ENCODE measurements around the gene RAD51B.
"Not testable (repeated sequence)": the region's sequence is repeated elsewhere in the genome, so short reads cannot be mapped to it uniquely, and the experiment has no call there.

RAD51B gene

GRCh38 chr14:68661226-68662225, 841.9 kb downstream of the RAD51B start:
- Histone ChIP-seq H3K9ac (ENCODE audit: low read depth, low read length) (no peak overlapping the region), H3K4me3 (ENCODE audit: low read length) (no peak overlapping the region), H3K9me3 (ENCODE audit: insufficient read depth, low read depth, low read length) (no peaks in the 10 kb centered on the region), H3K27me3 (ENCODE audit: insufficient read depth, low read length) (no peaks in the 10 kb centered on the region), H3K4me1 (ENCODE audit: insufficient read depth, low read length) (0 out of 2 replicates have a peak, but pooled peaks cover 4% of the 10 kb centered on the region), H3K27ac (ENCODE audit: low read depth, low read length) (no peak overlapping the region), H3K36me3 (ENCODE audit: insufficient read depth, low read length) (no peaks in the 10 kb centered on the region)
- 89% methylated on average over 14 of the region's 14 CpGs for WGBS

- no peak overlapping the region for H3K27ac ChIP-seq (ENCODE audit: low read depth, low read length)
- no peaks in the 10 kb centered on the region for H3K9me3 ChIP-seq (ENCODE audit: insufficient read depth, low read depth, low read length)
- WGBS: 93% methylated on average over 3 of the region's 3 CpGs
- no peaks in the 10 kb centered on the region for H3K27me3 ChIP-seq (ENCODE audit: insufficient read depth, low read length)
- H3K36me3 ChIP-seq (ENCODE audit: insufficient read depth, low read length): no peaks in the 10 kb centered on the region
- no peak overlapping the region for H3K4me3 ChIP-seq (ENCODE audit: low read length)
- H3K4me1 ChIP-seq (ENCODE audit: insufficient read depth, low read length): 0 out of 2 replicates have a peak, but pooled peaks cover 4% of the 10 kb centered on the region
- no peak overlapping the region for H3K9ac ChIP-seq (ENCODE audit: low read depth, low read length)
Measured at GRCh38 chr14:68662392-68662791, 842.8 kb downstream of the RAD51B start.

DNA sequence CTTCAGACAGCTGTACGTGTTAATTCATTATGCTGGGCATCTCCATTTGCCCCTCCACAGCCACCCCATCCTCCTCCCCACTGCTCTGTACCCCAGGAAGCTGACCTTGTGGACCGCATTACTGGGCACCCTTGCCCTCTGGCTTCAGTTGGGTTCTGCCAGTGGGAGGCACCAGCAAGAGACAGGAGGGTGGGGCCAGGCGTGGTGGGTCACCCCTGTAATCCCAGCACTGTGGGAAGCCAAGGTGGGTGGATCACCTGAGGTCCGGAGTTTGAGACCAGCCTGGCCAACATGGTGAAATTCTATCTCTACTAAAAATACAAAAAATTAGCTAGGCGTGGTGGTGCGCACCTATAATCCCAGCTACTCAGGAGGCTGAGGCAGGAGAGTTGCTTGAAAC, 843.2 kb downstream of the RAD51B start:
- not testable (repeated sequence) for H3K4me1 ChIP-seq (ENCODE audit: insufficient read depth, low read length)
- WGBS: 89% methylated on average over 6 of the region's 6 CpGs

DNA sequence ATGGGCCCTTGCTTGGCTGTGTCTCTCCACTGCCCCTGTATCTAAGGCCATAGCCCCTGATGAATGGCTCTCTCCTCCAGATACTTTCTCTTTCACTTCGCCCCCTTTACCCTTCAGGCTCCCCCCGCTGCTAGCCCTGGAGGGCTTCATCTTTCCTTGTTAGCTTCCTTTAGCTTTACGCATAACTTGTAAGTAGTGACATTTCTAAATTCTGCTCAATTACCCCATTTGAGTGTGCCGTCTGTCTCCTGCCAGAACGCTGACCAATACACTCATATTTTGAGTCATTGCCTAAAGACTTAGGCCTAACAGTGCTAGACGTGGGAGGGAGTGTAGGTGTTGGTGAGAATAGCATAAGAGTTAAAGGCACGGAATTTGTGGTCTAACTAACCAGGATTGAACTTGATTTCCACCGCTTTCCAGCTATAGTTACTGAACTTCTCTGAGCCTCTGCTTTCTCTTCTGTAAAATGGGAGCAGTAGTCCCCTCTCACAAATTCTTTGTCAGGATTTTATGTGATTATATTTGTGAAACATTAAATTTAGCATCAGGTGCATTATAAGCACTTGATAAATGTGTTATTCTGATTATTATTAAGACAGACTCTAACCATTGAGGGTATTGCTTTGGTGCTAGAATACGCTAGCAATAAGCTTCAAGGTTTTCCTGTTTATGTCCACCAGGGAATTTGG, 844.0 kb downstream of the RAD51B start:
- Histone ChIP-seq H3K9me3 (ENCODE audit: insufficient read depth, low read depth, low read length) (no peaks in the 10 kb centered on the region), H3K4me1 (ENCODE audit: insufficient read depth, low read length) (0 out of 2 replicates have a peak, but pooled peaks cover 4% of the 10 kb centered on the region), H3K36me3 (ENCODE audit: insufficient read depth, low read length) (no peaks in the 10 kb centered on the region), H3K27ac (ENCODE audit: low read depth, low read length) (no peak overlapping the region), H3K4me3 (ENCODE audit: low read length) (no peak overlapping the region), H3K9ac (ENCODE audit: low read depth, low read length) (no peak overlapping the region), H3K27me3 (ENCODE audit: insufficient read depth, low read length) (no peaks in the 10 kb centered on the region)
- WGBS: 90% methylated on average over 9 of the region's 9 CpGs

More for the DNA sequence above, 843.2 kb downstream of the RAD51B start:
- H3K9ac ChIP-seq (ENCODE audit: low read depth, low read length); H3K36me3 ChIP-seq (ENCODE audit: insufficient read depth, low read length); H3K9me3 ChIP-seq (ENCODE audit: insufficient read depth, low read depth, low read length); H3K27ac ChIP-seq (ENCODE audit: low read depth, low read length); H3K27me3 ChIP-seq (ENCODE audit: insufficient read depth, low read length); H3K4me3 ChIP-seq (ENCODE audit: low read length): not testable (repeated sequence)

- no peak overlapping the region for H3K27ac ChIP-seq (ENCODE audit: low read depth, low read length)
Measured at GRCh38 chr14:68664225-68664681, 844.7 kb downstream of the RAD51B start.

DNA sequence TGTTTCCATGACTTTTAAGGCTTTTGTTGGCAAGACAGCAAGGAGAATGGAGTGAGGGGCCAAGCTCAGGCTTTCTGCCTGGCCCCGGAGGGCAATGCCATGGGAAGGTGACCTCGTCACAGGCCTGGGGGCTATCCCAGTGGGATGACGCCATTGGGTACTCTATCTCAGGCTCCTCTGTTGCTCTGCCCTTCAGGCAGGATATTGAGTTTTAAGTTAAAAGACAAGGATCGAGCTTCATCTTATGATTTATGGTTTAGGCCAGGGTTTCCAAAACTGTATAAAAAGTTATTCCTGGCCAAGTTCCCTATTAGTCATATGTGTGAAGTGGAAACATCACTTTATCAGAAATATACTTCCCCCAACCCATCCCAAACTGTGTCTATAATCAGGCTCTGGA, 845.6 kb downstream of the RAD51B start:
- Histone ChIP-seq H3K27me3 (ENCODE audit: insufficient read depth, low read length) (no peaks in the 10 kb centered on the region), H3K4me1 (ENCODE audit: insufficient read depth, low read length) (no peaks in the 10 kb centered on the region), H3K36me3 (ENCODE audit: insufficient read depth, low read length) (no peaks in the 10 kb centered on the region), H3K4me3 (ENCODE audit: low read length) (no peak overlapping the region), H3K9ac (ENCODE audit: low read depth, low read length) (no peak overlapping the region), H3K9me3 (ENCODE audit: insufficient read depth, low read depth, low read length) (no peaks in the 10 kb centered on the region), H3K27ac (ENCODE audit: low read depth, low read length) (no peak overlapping the region)
- 93% methylated on average over 4 of the region's 4 CpGs for WGBS

More at GRCh38 chr14:68664225-68664681, 844.7 kb downstream of the RAD51B start:
- Histone ChIP-seq H3K9ac (ENCODE audit: low read depth, low read length) (no peak overlapping the region), H3K4me3 (ENCODE audit: low read length) (no peak overlapping the region), H3K36me3 (ENCODE audit: insufficient read depth, low read length) (no peaks in the 10 kb centered on the region), H3K9me3 (ENCODE audit: insufficient read depth, low read depth, low read length) (no peaks in the 10 kb centered on the region), H3K4me1 (ENCODE audit: insufficient read depth, low read length) (0 out of 2 replicates have a peak, but pooled peaks cover under 1% of the 10 kb centered on the region), H3K27me3 (ENCODE audit: insufficient read depth, low read length) (no peaks in the 10 kb centered on the region)
- WGBS: 83% methylated on average over 4 of the region's 4 CpGs

- Histone ChIP-seq H3K9ac (ENCODE audit: low read depth, low read length) (no peak overlapping the region), H3K36me3 (ENCODE audit: insufficient read depth, low read length) (no peaks in the 10 kb centered on the region), H3K4me1 (ENCODE audit: insufficient read depth, low read length) (no peaks in the 10 kb centered on the region), H3K27ac (ENCODE audit: low read depth, low read length) (no peak overlapping the region), H3K9me3 (ENCODE audit: insufficient read depth, low read depth, low read length) (no peaks in the 10 kb centered on the region), H3K27me3 (ENCODE audit: insufficient read depth, low read length) (no peaks in the 10 kb centered on the region), H3K4me3 (ENCODE audit: low read length) (no peak overlapping the region)
Measured at GRCh38 chr14:68665792-68666204, 846.2 kb downstream of the RAD51B start.

DNA sequence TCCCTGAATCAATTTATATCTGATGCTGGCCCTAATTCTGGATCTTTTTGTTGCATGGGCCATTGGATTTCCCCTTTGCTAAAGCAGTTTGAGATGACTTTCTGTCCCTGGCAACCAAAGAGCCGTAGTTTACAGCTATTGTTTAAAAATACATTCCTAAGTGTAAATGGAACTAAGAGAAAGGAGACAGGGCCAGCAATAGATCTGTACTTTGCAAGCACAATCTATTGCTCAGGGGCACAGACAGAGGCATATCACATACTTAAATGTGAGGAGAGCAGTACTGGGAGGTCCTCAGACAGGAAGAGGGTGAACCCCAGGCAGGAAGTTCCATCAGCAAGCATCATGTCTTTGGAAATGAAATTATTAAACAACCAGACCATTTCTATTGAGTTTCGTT, 846.7 kb downstream of the RAD51B start:
- no peaks in the 10 kb centered on the region for H3K4me1 ChIP-seq (ENCODE audit: insufficient read depth, low read length)
- no peaks in the 10 kb centered on the region for H3K36me3 ChIP-seq (ENCODE audit: insufficient read depth, low read length)
- no peaks in the 10 kb centered on the region for H3K9me3 ChIP-seq (ENCODE audit: insufficient read depth, low read depth, low read length)
- H3K4me3 ChIP-seq (ENCODE audit: low read length): no peak overlapping the region
- H3K9ac ChIP-seq (ENCODE audit: low read depth, low read length): no peak overlapping the region
- H3K27me3 ChIP-seq (ENCODE audit: insufficient read depth, low read length): no peaks in the 10 kb centered on the region
- 78% methylated on average over 1 of the region's 2 CpGs for WGBS
- H3K27ac ChIP-seq (ENCODE audit: low read depth, low read length): no peak overlapping the region

- Histone ChIP-seq H3K27ac (ENCODE audit: low read depth, low read length) (no peak overlapping the region), H3K36me3 (ENCODE audit: insufficient read depth, low read length) (no peaks in the 10 kb centered on the region), H3K9ac (ENCODE audit: low read depth, low read length) (no peak overlapping the region), H3K9me3 (ENCODE audit: insufficient read depth, low read depth, low read length) (no peaks in the 10 kb centered on the region), H3K4me1 (ENCODE audit: insufficient read depth, low read length) (no peaks in the 10 kb centered on the region), H3K4me3 (ENCODE audit: low read length) (no peak overlapping the region), H3K27me3 (ENCODE audit: insufficient read depth, low read length) (no peaks in the 10 kb centered on the region)
- 96% methylated on average over 5 of the region's 5 CpGs for WGBS
Measured at GRCh38 chr14:68666899-68667298, 847.3 kb downstream of the RAD51B start.

DNA sequence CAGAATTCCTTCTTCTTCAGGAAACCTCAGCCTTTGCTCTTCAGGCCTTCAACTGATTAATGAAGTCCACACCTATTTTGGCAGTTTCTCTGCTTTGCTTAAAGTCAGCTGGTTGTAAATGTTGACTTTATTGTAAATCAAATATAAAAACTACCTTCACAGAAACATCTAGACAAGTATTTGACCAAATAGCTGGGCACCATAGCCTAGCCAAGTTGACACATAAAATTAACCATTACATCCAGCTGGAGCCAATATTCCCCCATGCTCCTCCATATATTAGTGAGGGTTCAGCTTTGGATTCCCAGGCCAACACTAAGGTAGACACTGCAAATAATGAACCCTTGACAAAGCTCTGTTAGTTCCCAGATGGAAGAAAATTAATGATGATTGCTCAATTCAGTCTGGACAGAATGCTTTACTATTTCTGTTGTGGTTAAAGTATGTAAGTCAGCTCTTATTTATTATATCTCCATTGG, 847.8 kb downstream of the RAD51B start:
- Histone ChIP-seq H3K36me3 (ENCODE audit: insufficient read depth, low read length) (no peaks in the 10 kb centered on the region), H3K27me3 (ENCODE audit: insufficient read depth, low read length) (no peaks in the 10 kb centered on the region), H3K9me3 (ENCODE audit: insufficient read depth, low read depth, low read length) (no peaks in the 10 kb centered on the region), H3K27ac (ENCODE audit: low read depth, low read length) (no peak overlapping the region), H3K4me1 (ENCODE audit: insufficient read depth, low read length) (no peaks in the 10 kb centered on the region), H3K4me3 (ENCODE audit: low read length) (no peak overlapping the region), H3K9ac (ENCODE audit: low read depth, low read length) (no peak overlapping the region)

DNA sequence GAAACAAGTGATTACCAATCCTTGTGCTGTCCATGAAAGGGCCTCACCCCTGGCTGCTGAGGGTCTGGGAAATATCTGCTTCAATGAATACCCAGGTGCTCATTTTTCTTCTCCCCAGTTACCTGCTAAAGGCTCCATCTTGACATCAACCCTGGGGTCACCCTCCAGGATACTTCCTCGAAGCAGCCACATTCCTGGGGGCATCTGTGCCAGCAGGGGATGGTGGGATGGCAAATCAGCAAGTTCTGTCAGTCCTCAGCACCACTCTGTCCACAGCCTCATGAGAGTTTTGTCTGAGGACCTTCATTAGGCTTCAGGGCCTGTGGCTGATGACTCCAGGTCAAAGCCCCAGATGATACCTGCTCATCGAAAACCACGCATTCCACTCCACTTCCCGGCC, 848.4 kb downstream of the RAD51B start:
- H3K27ac ChIP-seq (ENCODE audit: low read depth, low read length): no peak overlapping the region
- 97% methylated on average over 4 of the region's 4 CpGs for WGBS
- no peaks in the 10 kb centered on the region for H3K4me1 ChIP-seq (ENCODE audit: insufficient read depth, low read length)
- no peak overlapping the region for H3K9ac ChIP-seq (ENCODE audit: low read depth, low read length)
- no peaks in the 10 kb centered on the region for H3K9me3 ChIP-seq (ENCODE audit: insufficient read depth, low read depth, low read length)
- H3K27me3 ChIP-seq (ENCODE audit: insufficient read depth, low read length): no peaks in the 10 kb centered on the region
- no peak overlapping the region for H3K4me3 ChIP-seq (ENCODE audit: low read length)
- H3K36me3 ChIP-seq (ENCODE audit: insufficient read depth, low read length): no peaks in the 10 kb centered on the region

Measured in HUES64 (cell line).